Suprapubic skin (tissue), 4 donors: Measurements from ENCODE around the gene NSMCE1. TPM values are rescaled to one million over a fixed set of nuclear protein-coding genes. Genes with fewer than 3 reads are reported as not detected.

ENCODE experiments used
- DNase-seq, 2 donors: peaks; one replicate each; pipeline ENCODE4 v3.0.0-alpha.2; 2019; ENCODE audit warnings: low spot score in 2 of 2
- H3K27ac ChIP-seq: fragments of 200-600 bp; sonication (generic); one replicate; pipeline ENCODE4 v1.5.1; 2019
- H3K27me3 ChIP-seq: fragments of 200-600 bp; sonication (generic); one replicate; pipeline ENCODE4 v1.5.1; 2019
- H3K36me3 ChIP-seq: fragments of 200-600 bp; sonication (generic); one replicate; pipeline ENCODE4 v1.5.1; 2019
- H3K4me1 ChIP-seq: fragments of 200-600 bp; sonication (generic); one replicate; pipeline ENCODE4 v1.5.1; 2019
- H3K4me3 ChIP-seq: fragments of 200-600 bp; sonication (generic); one replicate; pipeline ENCODE4 v1.5.1; 2019; ENCODE audit warnings: mild to moderate bottlenecking
- H3K9me3 ChIP-seq: fragments of 200-600 bp; sonication (generic); one replicate; pipeline ENCODE4 v1.5.1; 2019
- EP300 ChIP-seq: sonication (generic); formaldehyde crosslinking; IDR thresholded peaks from one replicate; pipeline ENCODE4 v1.6.1; 2017; ENCODE audit warnings: antibody characterized with exemption
- POLR2A ChIP-seq, 2 donors: fragments of 450-650 bp; IDR thresholded peaks; one replicate each; pipeline ENCODE4 v1.6.1; 2017; ENCODE audit warnings: antibody characterized with exemption in 2 of 2, mild to moderate bottlenecking in 2 of 2, moderate library complexity in 2 of 2
- POLR2AphosphoS5 ChIP-seq, 3 donors: sonication (generic); formaldehyde crosslinking; IDR thresholded peaks; one replicate each; pipeline ENCODE4 v1.6.1; 2017; ENCODE audit warnings: antibody characterized with exemption in 3 of 3
- WGBS: methylation state at CpG from one replicate; pipeline ENCODE4 v1.1.5; 2018; 5-methylcytosine and 5-hydroxymethylcytosine counted together
- total RNA-seq, 4 donors: library from RNA; depleted of rRNA; stranded (reverse); fragments of >200 nt; gene quantifications; one replicate each; pipeline ENCODE4 v1.1.0, GENCODE V29; 2016
- TF ChIP-seq, protein P1 (sequence below), 2 donors: fragments of 200-600 bp in 1 of 2; fragments of 450-650 bp in 1 of 2; sonication (generic) in 1 of 2; IDR thresholded peaks; one replicate each; pipeline ENCODE4 v1.5.1; 2016 to 2019; ENCODE audit warnings: antibody characterized with exemption in 2 of 2, mild to moderate bottlenecking in 1 of 2, moderate library complexity in 1 of 2

Gene NSMCE1
- 10 to 100 TPM; 23.0 to 32.2 (median 29.3) TPM for total RNA-seq

DNA sequence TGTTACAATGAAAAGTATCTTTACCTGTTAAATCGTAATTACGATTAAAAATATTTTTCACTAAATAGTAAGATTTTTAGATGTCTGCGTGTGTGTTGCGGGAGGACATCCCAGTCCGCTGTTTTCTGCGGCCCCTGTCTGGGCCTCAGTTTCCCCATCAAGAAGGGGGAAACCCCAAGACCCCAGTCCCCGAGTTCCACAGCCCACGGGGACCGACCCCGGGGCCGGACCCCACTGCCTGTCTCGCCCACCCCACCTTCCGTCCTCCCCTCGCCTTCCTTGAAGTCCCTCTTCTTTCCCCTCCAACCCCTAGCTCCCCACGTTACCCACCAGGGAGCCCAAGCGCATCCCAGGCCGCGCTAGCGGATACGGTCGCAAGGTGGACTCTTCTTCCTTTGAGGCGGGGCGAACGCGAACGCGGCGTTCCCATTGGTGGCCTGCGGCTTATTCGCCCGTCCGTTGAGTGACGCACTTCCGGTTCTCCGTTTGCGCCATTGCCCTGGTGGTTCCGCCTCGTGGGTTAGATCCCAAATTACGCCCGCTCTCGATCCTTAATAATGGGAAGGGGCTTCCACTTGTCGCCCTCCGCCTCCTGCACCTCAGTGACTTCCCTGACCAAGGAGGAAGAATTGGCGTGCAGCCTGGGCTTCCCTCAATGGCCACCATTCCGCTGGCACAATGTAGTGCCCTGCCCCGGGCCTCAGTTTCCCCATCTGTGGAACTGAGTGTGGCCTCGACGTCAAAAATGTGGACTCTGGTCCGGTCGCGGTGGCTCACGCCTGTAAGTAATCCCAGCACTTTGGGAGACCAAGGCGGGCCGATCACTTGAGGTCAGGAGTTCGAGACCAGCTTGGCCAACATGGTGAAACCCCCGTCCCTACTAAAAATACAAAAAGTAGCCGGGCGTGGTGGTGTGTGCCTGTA, at the start of gene NSMCE1:
Gene NSMCE1, minus strand, starts transcription at position 397 of the 924 bp plus-strand sequence. CDS start 11,202 bp downstream, outside the sequence.
- WGBS = 6% methylated on average over 48 of the region's 58 CpGs
- no peak for TF ChIP-seq EP300
- TF ChIP-seq POLR2AphosphoS5 (IDR thresholded peaks at IDR 0.05) = peak; percentile 58 to 82 (median 75)
- TF ChIP-seq POLR2A (IDR thresholded peaks at IDR 0.05) = peak in 1 of 2 donors; percentile 67
- TF ChIP-seq, protein P1, sequence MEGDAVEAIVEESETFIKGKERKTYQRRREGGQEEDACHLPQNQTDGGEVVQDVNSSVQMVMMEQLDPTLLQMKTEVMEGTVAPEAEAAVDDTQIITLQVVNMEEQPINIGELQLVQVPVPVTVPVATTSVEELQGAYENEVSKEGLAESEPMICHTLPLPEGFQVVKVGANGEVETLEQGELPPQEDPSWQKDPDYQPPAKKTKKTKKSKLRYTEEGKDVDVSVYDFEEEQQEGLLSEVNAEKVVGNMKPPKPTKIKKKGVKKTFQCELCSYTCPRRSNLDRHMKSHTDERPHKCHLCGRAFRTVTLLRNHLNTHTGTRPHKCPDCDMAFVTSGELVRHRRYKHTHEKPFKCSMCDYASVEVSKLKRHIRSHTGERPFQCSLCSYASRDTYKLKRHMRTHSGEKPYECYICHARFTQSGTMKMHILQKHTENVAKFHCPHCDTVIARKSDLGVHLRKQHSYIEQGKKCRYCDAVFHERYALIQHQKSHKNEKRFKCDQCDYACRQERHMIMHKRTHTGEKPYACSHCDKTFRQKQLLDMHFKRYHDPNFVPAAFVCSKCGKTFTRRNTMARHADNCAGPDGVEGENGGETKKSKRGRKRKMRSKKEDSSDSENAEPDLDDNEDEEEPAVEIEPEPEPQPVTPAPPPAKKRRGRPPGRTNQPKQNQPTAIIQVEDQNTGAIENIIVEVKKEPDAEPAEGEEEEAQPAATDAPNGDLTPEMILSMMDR (IDR thresholded peaks at IDR 0.05) = peak in 1 of 2 donors; percentile 15
- peak within 1 kb of the TSS; percentile 72 for H3K27ac ChIP-seq
- H3K9me3 ChIP-seq = no peaks in the 10 kb centered on the region
- H3K36me3 ChIP-seq = no peaks in the 10 kb centered on the region
- H3K27me3 ChIP-seq = no peaks in the 10 kb centered on the region
- H3K4me1 ChIP-seq = peaks cover 27% of the 10 kb centered on the region
- H3K4me3 ChIP-seq = peak within 1 kb of the TSS; percentile 85
- DNase-seq = peak; percentile 99 to 100

DNA sequence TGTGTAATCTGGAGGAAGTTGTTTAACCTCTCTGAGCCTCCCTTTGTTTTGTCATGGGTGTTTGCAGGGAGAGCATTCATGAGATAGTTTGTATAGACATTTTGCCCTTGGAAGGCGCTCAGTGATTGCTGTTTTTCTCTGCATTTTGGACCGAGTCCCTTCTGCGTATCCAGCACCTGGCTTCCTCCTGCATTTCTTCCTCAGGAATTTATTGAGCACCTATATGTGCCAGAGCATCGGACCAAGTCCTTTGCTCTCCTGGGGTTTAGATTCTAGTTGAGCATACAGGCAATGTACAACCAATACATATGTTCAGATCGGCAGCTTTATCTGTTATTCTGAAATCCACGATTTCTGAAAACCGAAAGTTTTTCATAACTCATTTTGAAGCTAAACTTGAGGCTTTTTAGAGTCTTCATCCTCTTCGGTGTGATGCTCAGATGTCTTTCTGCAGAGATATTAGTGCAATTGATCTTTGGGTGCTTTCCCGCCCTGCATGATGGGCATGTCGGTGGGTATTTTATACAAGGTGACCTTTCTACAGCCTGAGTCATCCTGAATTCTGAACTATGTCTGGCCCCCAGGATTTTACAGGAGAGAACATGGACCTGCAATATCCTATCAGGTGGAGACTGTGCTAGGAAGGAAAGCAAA, 49.3 kb upstream of the NSMCE1 start:
- peak; percentile 7 to 38 for DNase-seq
- no peaks in the 10 kb centered on the region for H3K27me3 ChIP-seq
- no peaks in the 10 kb centered on the region for H3K36me3 ChIP-seq
- H3K27ac ChIP-seq = peak overlapping the region; percentile 95
- WGBS = 60% methylated on average over 10 of the region's 10 CpGs
- H3K4me1 ChIP-seq = peaks cover 89% of the 10 kb centered on the region
- no peaks in the 10 kb centered on the region for H3K9me3 ChIP-seq
- no peak overlapping the region for H3K4me3 ChIP-seq
- TF ChIP-seq EP300 = no peak
- no peak for TF ChIP-seq POLR2AphosphoS5 (IDR thresholded peaks at IDR 0.05)
- no peak for TF ChIP-seq POLR2A (IDR thresholded peaks at IDR 0.05)
- TF ChIP-seq, protein P1 (IDR thresholded peaks at IDR 0.05) = no peak

DNA sequence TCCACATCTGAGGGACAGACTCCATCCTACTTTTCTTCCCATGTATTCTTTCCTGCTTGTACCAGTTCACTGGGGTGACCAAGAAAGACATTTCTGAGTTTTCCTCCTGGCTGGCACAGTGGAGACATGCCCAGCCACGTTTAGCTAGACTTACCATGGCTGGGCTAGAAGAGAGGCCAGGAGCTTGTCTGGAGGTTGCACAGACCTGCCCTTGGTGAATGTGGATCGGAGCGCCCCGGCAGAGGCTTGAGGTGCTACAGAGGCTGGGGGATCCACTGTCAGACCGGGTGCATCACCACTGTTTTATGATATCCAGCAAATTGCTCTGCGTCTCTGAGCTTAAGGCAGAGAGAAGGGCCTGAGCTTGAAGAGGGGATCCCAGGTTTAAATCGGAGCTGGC, 48.7 kb upstream of the NSMCE1 start:
- Histone ChIP-seq H3K9me3 (no peaks in the 10 kb centered on the region), H3K4me1 (peaks cover 84% of the 10 kb centered on the region), H3K27ac (peak overlapping the region; percentile 95), H3K4me3 (no peak overlapping the region), H3K27me3 (no peaks in the 10 kb centered on the region), H3K36me3 (no peaks in the 10 kb centered on the region)
- TF ChIP-seq POLR2AphosphoS5 (IDR thresholded peaks at IDR 0.05) (no peak), POLR2A (IDR thresholded peaks at IDR 0.05) (no peak), EP300 (no peak)
- TF ChIP-seq, protein P1 (IDR thresholded peaks at IDR 0.05) = no peak
- DNase-seq = peak; percentile 54 to 65
- 44% methylated on average over 6 of the region's 7 CpGs for WGBS

GRCh38 chr16:27316038-27316680, 47.6 kb upstream of the NSMCE1 start:
- Histone ChIP-seq H3K9me3 (no peaks in the 10 kb centered on the region), H3K27ac (peak overlapping the region; percentile 95), H3K4me3 (no peak overlapping the region), H3K36me3 (no peaks in the 10 kb centered on the region), H3K27me3 (no peaks in the 10 kb centered on the region), H3K4me1 (peaks cover 72% of the 10 kb centered on the region)
- 36% methylated on average over 8 of the region's 8 CpGs for WGBS
- TF ChIP-seq, protein P1 (IDR thresholded peaks at IDR 0.05) = no peak
- TF ChIP-seq POLR2AphosphoS5 (IDR thresholded peaks at IDR 0.05) (no peak), POLR2A (IDR thresholded peaks at IDR 0.05) (no peak), EP300 (no peak)
- peak; percentile 47 to 57 for DNase-seq
